ENCODE measurements around the gene CA4. TPM values are rescaled to one million over a fixed set of nuclear protein-coding genes. Genes with fewer than 3 reads are reported as not detected.

CA4 gene
- total RNA-seq, 1 experiment from 2014 or later: not detected

DNA sequence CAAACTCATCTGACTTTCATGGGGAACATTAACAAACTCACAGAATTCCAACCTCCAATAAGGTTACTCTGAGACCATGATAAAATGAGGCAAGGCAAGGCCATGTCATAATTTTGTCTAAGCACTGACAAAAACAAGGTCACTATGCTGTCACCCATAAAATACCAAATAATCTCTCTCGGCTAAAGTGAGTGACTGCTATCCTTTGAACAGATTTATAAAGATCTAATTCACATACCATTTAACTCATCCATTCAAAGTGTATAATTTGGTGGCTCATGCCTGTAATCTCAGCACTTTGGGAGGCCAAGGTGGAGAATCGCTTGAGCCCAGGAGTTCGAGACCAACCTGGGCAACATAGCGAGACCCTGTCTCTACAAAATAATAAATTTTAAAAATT, 20.6 kb upstream of the CA4 start:
- DNase-seq (ENCODE audit: low spot score): no peak

DNA sequence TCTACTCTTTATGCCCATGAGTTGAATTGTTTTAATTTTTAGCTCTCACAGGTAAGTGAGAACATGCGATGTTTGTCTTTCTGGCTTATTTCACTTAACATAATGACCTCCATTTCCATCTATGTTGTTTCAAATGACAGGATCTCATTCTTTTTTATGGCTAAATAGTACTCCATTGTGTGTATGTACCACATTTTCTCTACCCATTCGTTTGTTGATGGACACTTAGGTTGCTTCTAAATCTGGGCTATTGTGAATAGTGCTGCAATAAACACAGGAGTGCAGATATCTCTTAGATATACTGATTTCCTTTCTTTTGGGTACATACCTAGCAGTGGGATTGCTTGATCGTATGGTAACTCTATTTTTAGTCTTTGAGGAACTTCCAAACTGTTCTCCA, 19.3 kb upstream of the CA4 start:
- DNase-seq (ENCODE audit: low spot score): no peak

DNA sequence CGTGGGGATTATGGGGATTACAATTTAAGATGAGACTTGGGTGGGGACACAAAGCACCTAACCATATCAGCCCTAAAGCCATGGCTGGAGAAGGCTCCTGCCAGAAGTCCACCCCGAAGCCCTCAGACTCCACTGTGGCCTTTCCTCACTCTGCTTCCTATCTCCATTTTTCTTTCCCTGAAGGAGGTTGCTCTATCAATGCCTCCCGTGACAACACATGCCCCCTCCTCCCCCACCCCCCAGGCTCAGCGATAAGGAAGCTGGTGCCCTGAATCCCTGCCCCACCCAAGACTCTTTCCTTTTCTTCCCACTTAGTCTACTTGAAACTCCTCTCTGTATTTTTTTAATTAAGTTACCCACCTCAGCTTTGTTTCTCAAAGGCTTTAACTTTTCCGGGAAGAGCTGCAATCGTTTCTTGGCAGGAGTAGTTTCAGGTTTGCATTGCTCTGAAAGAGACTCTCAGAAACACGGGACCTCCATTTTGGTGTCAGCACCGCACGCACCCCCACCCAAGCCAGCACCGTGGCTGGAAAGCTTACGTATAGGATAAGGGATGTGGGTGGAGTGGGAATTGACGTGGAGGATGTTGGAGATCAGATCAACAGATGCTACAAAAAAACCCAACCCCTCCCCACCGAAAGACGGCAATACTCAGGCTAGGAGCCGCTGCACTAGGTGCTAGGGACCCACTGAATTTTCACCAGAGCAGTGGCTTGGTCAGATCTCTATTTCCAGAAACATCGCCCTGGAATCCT, 15.2 kb upstream of the CA4 start:
- DNase-seq (ENCODE audit: low spot score): no peak

DNA sequence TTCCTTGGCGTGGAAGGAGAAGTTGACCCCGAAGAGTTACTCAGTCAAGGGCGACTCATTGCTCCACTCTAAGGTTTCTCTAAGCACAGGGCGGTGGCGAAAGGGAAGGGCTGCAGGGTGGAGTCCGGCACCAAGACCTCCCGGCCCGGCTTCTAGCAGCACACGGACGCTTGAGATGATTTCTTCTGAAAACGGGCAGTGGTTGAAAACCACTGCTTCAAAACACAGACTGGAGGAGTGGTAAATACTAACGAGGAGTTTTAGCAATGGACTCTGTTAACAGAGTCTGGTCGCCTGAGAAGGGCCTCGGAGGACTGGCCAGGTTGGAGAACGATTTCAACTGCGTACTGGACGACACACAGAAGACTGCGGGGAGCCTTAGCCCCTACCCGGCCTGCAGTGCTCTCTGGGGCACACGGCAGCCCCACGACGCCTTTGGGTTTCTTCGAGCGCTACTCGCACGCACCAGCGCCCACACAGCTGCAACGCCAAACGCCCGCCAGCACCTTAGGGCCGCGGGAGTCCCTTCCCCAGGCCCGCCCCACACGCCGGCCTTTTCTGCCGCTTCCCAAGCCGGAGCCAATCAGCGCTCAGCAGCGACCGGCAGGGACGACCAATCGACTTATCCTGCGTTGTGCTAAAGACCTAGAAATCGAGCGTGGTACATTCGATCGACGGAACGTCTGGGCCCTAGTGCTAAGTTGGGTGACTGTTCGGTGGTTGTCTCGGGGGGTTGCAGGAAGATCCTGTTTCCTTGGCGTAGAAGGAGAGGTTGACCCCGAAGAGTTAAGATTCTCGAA, 14.4 kb upstream of the CA4 start:
- peak; percentile 62 for DNase-seq (ENCODE audit: low spot score)

DNA sequence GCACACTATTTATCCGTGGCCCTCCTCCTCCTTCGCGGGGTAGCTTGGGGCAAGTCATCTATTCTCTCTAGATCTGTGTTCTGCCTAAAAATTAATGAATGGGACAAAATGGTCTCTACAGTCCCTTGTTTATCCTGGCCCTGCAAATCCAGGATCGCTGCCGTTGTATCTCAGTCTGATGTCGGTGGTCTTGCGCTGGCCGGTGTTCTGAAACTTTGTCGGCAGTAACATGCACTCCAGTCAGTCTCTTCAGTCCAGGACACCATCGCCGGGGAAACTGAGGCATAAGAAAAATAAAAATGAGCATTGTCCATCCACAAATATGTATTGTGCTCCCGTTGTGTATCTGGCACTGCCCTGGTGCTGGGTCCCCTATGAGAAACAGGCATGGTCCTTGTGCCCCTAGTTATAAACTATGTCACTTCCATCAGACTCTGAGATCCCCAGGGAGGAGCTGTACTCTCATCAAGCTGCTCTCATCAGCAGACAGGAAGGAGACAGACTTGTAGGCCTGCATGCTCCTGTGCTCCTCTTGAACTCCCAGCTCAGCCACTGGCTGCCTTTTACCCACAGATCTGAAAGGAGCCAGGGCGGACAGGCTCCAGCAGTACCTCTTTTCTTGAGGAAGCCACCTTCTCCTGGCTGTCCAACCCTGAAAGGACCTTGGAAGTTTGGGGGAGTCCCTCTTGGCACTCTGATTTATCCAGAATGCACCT, 13.7 kb upstream of the CA4 start:
- no peak for DNase-seq (ENCODE audit: low spot score)

DNA sequence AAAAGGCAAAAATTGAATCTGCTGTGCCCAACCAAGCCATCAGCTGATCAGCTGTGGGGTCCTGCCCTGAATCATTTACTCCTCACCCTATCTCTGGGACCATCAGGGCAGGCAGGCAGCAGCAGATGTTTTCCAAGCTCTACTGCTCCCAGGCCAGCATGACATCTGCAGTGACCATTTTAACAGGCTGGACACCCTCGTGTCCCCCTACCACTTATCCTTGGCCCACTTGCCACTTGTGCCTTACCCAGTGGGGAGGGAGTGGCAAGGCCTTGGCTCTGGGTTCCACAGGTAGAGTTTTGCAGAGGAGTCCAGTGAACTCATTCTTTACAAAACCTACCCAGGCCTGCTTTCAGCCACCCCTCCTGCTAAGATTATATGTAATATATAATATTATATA, 12.0 kb upstream of the CA4 start:
- no peak for DNase-seq (ENCODE audit: low spot score)

DNA sequence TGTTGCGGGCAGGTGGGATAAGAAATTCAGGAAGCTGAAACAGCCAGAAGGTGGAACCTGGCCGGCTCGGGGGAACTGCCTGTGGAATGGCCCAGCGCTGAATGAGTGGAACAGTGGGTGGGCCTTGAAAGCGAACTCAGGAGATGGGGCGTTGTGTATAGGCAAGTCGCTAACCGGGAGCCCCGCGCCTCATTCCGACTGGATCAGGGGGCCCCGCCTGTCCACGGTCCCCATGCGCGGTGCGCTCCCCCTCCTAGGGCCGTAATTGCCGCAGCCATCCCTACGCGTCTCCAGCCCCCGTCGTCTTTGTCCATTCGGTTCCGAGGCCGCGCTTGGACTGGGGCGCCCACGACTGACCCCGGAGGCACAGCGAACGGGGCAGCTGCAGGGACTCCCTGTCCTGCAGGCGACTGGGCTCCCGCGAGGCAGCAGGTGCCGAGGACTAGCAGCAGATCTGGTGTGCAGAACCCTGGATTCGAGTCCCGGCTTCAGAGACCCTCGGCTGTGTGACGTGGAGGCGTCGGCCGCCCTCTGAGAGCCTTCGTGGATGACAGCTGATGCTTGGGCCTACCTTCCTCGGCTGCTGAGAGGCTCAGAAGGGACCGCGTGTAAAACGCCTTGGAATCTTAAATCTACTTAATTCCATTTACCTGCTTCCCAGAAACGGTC, 10.9 kb upstream of the CA4 start:
- DNase-seq (ENCODE audit: low spot score): no peak

DNA sequence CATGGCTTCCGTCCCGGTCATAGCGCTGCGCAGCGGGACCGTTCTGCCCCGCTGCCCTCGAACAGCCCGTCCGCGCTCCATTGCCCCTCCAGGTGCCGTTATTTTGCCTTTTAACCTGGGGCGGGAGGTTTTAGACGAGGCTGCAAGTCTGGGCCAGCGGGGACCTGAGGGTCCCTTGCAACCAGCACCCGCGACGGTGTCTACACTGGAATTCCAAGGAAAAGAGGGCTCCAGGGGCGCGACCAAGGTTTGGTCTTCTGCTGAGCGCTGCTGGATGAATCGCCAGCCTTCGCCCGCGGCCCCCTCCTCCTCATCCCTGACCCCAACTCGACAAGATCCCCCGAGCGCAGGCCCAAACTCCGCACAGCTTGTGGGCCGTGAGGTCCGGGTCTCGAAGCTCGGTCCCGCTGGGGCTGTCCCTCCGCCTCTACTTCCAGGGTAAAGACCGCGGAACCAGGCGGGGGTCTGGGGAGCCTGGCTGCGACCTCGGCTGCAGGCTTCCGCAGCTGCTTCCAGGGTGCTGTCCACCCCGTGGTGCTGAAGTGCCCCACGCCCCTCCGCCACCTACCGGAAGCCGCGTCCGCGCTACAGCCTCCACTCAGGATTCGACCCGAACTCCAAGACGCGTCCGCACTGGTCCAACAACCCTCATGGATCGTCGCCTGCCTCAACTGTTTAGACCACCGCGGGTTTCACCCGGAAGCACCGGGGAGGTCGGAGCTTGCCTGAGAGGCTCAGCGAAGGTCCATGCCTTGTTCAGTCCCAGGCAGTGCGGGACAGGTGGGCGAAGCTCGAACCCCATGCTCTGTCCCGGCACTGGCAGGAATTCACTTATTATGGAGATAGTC, 10.1 kb upstream of the CA4 start:
- no peak for DNase-seq (ENCODE audit: low spot score)

DNA sequence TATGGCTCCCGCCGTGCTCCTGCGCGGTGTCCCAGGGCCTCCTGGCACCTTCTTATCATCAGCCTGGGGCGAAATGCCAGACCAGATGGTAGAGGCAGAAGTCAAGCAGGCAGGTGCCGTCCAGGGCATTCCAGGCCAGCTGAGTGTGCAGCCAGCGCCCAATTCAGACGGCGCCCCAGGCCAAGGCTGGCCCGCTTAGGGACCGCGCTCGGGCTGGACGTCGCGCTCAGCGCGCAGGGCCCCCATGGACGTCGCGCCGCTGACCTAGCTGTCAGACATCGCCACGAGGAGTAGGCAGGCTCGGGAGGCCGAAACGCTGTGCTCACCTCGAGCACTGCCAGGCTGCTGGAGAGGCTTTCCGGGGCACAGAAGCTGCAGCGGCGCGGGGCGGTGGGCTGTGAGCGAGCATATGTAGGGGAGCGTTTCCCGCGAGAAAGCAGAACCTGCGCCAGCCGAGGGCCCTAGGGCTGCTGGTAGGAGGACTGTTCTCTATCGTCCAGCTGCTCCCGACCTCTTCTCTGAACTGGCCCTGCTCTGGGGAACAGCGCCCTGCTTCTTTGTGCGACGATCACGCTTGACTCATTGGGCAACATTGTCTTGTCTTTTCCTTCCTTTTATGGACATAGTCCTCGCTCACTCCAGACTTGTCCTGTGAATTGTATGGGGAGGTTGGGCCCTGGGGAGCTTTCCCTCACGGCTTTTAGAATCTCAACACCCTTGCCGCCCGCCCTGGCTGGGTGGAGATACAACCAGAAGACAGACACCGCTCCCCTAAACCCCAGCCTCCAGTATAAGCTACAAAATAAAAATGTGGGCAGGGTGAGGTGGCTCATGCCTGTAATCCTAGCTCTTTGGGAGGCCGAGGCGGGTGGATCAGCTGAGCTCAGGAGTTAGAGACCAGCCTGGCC, 8.4 kb upstream of the CA4 start:
- DNase-seq (ENCODE audit: low spot score): no peak

DNA sequence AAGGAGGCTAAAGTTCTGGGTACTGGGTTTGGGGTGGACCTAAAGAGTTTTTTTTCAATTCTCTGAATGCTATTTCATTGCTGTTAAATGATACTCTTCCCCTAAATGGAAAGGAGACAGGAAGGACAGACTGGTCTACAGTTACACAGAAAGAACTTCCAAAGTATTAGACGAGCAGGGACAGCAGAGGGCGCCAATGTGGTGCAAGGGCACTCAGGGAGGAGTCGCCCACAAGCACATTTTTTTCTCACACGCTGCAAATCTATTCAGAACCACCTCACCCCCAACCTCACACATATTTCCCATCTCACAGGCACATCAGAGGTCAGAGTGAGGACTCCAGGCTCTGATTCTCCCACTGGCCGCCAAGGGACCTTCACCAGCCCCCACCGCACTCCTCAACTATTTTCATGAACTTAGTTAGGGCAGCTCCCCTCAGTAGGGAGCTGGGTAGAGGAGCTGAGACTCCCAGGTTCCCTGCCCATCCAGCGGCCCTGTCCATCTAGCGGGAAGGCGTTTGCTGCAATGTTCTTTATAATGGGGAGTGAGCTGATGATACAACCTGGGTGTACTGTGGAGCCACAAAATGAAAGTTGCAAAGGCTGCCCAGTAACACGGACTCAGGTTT, 6.8 kb upstream of the CA4 start:
- DNase-seq (ENCODE audit: low spot score): peak; percentile 91

DNA sequence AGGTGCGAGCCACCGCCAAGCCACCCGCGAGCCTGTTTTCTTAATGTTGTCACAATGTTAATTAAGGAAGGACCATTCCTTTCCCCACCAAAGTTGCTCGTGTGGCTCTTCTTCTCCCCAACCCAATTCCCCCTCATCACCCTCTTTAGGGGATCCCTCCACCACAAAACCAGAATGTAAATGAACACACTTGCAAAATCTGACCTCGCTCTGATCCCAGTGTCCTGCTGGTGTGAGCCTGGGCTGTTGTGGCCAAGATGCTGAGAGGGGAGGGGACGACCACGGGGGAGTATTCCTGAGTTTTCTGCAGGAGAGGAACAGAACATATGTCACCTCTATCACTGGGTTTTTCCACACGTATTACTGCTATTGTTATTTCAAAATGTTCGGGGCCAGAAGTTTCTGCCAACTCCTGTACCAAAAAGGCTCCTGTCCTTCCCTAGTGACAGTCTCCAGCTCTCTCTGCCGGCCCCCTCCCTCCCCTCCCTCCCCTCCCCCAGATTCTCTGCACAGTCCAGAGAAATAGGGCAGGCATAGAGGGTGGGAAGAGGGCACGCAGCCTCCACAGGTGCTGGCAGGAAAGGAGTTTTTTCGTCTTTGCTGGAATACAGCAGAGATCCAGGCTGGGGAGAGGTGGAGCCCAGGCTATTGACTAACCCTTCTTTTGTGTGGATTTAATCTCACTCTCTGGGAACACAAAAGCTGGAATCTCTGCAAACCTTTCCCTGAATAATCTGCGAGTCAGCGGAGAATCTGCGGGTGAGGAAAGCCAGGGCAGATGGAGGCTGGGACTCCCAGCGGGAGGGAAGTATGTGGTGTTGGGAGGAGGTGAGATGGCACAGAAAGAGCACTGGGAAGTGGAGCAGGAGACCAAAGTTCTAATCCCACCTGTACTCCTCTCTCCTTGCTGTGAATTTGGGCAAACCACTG, 4.5 kb upstream of the CA4 start:
- DNase-seq (ENCODE audit: low spot score): no peak

DNA sequence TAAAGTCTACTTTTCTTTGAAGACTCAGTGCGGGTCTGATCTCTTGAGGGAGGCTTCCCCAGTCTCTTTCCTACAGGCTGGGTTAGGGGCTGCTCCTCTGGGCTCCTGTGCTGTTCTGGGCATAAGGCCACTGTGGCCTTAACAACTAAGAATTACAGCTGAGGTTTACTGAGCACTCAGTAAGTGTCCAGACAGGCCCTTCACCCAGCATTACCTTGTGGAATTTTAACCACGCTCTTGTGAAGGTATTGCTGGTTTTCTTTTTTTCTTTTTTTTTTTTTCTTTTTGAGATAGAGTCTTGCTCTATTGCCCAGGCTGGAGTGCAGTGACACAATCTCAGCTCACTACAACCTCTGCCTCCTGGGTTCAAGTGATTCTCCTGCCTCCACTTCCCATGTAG, 3.6 kb upstream of the CA4 start:
- DNase-seq (ENCODE audit: low spot score): no peak

DNA sequence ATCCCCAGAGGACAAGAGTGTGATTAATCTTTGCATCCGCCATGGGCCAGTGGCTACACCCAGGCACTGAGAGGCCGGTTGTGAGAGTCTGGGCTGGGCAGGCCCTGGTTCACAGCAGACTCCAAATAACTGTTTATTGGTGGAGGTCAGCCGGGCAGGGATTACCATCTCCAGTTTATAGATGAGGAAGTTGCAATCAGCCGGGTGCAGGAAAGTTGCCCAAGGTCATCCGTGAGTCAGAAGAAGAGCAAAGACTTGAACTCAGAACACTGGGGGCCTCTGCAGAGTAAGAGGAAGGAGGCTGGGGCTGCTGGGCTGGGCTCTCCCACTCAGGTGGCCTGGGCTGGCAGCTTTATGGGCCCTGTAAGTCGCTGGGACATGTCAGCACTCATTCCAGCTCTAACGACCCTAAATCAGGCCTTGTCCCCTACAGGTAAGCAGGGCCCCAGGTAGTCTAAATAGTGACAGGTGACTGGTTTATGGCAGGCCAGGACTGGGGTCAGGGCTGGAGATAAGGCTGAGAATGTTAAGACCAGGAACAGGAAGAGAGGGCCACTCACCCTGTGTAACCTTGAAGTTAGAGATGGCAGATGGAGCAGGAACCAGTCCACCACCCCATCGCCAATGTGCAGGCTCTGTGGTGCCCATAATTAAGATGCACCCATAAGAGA, 2.1 kb upstream of the CA4 start:
- no peak for DNase-seq (ENCODE audit: low spot score)

DNA sequence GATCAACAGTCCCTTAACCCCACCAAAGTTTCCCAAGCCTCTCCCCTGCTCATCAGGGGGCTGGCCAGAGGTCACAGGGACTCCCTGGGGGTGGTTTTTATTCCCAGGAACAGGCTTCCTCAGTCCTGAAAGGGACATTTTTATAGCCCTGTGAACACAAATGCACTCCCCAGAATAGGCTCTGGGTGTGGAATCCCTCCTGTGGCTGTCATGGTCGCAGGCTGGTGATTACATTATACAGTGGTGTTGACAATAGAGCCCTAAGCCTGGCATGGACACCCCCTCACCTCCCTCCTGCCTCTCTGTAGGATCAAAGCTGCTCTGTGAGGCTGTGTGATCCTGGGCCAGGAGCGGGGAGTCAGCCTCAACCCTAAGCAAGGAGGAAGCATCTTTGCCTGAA, 1.4 kb upstream of the CA4 start:
- no peak for DNase-seq (ENCODE audit: low spot score)

DNA sequence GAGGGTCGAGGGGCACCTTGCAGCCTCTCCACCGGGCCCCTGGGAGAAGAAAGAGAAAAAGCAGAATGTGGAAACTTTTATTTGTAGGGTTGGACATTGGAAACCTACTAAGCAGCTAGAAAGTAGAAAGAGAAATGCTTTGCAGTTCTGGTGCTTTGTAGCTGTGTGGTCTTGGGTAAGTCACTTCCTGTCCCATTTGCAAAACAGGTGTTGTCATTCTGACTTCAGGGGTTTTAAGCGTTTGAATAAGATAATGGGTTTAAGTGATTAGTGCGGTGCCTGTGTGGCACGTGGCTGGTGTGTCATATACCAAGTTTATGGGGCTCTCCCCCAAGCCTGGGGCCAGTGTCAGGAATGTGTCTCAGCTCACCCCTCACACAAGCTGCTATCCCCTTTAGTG, 1.6 kb downstream of the CA4 start:
- no peak for DNase-seq (ENCODE audit: low spot score)

DNA sequence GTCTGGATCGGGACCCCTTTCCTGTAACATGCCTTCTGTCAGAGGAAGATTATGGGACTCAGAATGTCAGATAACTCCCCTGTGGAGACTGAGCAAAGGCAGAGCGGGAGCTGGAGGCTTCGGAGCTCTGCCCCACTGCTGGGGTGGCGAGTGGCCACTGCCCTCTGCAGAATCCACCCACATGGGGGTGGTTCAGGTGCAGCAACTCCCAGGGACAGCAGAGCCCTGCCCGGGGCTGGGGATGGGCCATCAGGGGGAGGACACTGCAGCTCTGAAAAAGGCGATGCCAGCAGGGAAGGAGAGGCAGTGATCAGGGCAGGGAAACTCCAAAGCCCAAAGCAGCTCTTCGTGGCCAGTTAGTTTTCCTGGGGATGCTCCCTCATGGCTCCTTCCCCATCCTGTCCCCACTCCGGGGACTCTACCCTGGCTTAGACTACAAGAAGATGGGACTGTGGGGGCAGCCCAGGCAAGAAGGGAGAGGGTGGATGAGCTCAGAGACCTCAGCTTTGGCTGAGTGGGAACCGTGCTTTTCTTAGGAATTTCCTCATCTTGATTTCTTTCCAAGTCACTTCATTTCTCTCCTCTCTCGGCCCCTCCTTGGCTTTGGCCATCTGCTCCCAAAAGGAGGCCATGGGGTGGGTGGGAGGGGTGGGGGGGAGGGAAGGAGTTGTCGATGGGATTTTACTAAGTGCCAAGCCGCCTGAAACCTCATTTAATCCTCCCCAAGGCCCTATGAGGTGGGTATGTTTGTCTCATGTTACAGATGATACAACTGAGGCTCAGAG, 4.0 kb downstream of the CA4 start:
- no peak for DNase-seq (ENCODE audit: low spot score)
